ENCODE data around the gene ARRDC1. TPM values are rescaled to one million over a fixed set of nuclear protein-coding genes. Genes with fewer than 3 reads are reported as not detected.

The ARRDC1 gene
- polyA plus RNA-seq, 1 of the 3 experiments (the other 2 are of a cell fraction): 49.7 TPM

DNA sequence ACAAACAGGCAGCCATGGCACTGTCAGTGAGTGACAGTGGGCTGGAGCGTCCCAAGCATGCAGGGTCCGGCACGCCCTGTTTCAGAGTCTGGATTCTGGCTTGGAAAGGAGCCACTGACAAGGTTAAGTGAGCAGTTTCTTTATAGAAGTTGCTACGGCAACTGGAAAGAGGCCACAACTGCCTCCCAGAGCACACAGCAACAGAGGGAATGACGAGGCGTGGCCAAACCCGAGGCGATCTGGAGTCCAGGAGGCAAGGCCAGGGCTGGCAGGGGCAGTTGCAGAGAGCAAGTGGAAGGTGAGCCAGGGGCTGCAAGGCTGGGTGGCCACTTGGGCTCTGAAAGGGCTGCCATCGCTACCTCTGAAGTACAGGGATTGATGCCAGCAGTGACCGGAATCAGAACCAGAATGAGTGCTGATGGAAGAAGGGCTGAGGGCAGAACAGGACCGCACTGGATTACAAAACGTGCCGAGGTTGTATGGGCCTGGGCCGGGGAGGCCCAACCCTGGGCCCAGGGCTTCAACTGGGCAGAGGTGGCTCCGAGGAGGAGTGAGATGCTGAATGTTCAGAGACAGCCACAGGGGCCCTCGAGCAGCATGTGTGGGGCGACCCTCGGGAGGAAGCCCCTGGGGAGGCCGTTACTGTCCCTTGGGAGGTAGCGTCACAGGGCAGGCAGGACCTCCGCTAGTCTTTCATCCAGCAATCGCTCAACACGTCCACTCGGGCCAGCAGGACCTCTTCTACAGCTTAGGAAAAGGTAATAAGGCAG is 49.2 kb upstream of the ARRDC1 start:
- Histone ChIP-seq H3K27ac (ENCODE audit: low read depth in 2 of 2, low read length in 1 of 2) (no peak overlapping the region), H3K4me2 (no peak overlapping the region), H3K36me3 (replicated peaks in 1 of 2; ENCODE audit: control insufficient read depth in 1 of 2, insufficient read depth in 2 of 2, low read length in 1 of 2) (peaks cover 27 to 35% of the 10 kb centered on the region in 2 experiments), H3K4me3 (ENCODE audit: low read depth in 2 of 2, low read length in 1 of 2) (no peak overlapping the region), H4K20me1 (ENCODE audit: insufficient read depth) (no peaks in the 10 kb centered on the region), H3K9me2 (no peaks in the 10 kb centered on the region), H3K79me2 (ENCODE audit: insufficient read depth) (peaks cover 24% of the 10 kb centered on the region), H3K27me3 (ENCODE audit: insufficient read depth) (no peaks in the 10 kb centered on the region), H3K9ac (no peak overlapping the region), H2AFZ (ENCODE audit: low read depth) (no peak overlapping the region), H3K9me3 (no peaks in the 10 kb centered on the region), H3K4me1 (ENCODE audit: control insufficient read depth in 1 of 2, insufficient read depth in 2 of 2, low read depth in 1 of 2, low read length in 1 of 2) (peaks cover 5% of the 10 kb centered on the region in 2 experiments; a peak in 1 of 4 replicates), H3F3A (replicated peaks; ENCODE audit: insufficient read depth) (peaks cover 12% of the 10 kb centered on the region)
- ChIA-PET CTCF (no interaction called here), POLR2A (no interaction called here)
- no peak for TF ChIP-seq GABPA (IDR thresholded peaks at IDR 0.05; ENCODE audit: low read depth)
- TF ChIP-seq TCF12 (IDR thresholded peaks at IDR 0.05): no peak
- no peak for TF ChIP-seq MEF2A (IDR thresholded peaks at IDR 0.05; ENCODE audit: borderline replicate concordance, low read depth)
- no peak for TF ChIP-seq GATA2 (CRISPR knock-in tag; IDR thresholded peaks at IDR 0.05)
- TF ChIP-seq, protein P1, sequence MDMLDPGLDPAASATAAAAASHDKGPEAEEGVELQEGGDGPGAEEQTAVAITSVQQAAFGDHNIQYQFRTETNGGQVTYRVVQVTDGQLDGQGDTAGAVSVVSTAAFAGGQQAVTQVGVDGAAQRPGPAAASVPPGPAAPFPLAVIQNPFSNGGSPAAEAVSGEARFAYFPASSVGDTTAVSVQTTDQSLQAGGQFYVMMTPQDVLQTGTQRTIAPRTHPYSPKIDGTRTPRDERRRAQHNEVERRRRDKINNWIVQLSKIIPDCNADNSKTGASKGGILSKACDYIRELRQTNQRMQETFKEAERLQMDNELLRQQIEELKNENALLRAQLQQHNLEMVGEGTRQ (IDR thresholded peaks at IDR 0.05; ENCODE audit: borderline replicate concordance, low read depth, low read length): no peak
- WGBS (ENCODE audit: low lambda C conversion rate): 95% methylated on average over 18 of the region's 24 CpGs
- no peak for DNase-seq

DNA sequence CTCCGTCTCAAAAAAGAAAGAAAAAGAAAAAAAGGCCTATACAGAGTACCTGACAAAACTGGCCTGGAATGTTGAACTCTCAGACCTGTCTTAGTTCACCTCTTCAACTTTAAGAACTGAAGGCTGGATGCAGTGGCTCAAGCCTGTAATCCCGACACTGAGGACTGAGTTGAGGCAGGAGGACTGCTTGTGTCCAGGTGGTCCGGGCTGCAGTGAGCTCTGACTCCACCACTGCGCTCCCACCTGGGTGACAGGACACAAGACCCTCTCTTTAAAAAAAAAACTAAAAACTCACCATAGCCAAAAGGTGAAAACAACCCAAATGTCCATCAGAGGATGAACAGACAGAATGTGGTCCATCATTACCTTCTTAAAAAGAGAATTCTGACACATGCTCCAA is 47.4 kb upstream of the ARRDC1 start:
- Histone ChIP-seq H3K79me2 (ENCODE audit: insufficient read depth) (peaks cover 12% of the 10 kb centered on the region), H3K27me3 (ENCODE audit: insufficient read depth) (no peaks in the 10 kb centered on the region), H3F3A (replicated peaks; ENCODE audit: insufficient read depth) (peaks cover 8% of the 10 kb centered on the region), H3K36me3 (replicated peaks in 1 of 2; ENCODE audit: control insufficient read depth in 1 of 2, insufficient read depth in 2 of 2, low read length in 1 of 2) (peaks cover 27 to 35% of the 10 kb centered on the region in 2 experiments), H3K4me3 (ENCODE audit: low read depth in 2 of 2, low read length in 1 of 2) (no peak overlapping the region), H4K20me1 (ENCODE audit: insufficient read depth) (no peaks in the 10 kb centered on the region), H3K9ac (no peak overlapping the region), H3K4me2 (no peak overlapping the region), H3K4me1 (ENCODE audit: control insufficient read depth in 1 of 2, insufficient read depth in 2 of 2, low read depth in 1 of 2, low read length in 1 of 2) (no peaks in the 10 kb centered on the region), H2AFZ (ENCODE audit: low read depth) (no peak overlapping the region), H3K27ac (ENCODE audit: low read depth in 2 of 2, low read length in 1 of 2) (no peak overlapping the region), H3K9me3 (no peaks in the 10 kb centered on the region), H3K9me2 (no peaks in the 10 kb centered on the region)
- ChIA-PET CTCF (interaction anchor here (0.8 to 1.8 kb wide), 4 partner anchors 23 to 208 kb away, joined by 3 to 7 read pairs (median 4); no protein-coding TSS in a partner anchor), POLR2A (no interaction called here)
- 100% methylated on average over 4 of the region's 4 CpGs for WGBS (ENCODE audit: low lambda C conversion rate)
- no peak for DNase-seq
- TF ChIP-seq RCOR1 (IDR thresholded peaks at IDR 0.05; ENCODE audit: low read length) (no peak), CHD2 (IDR thresholded peaks at IDR 0.05; ENCODE audit: low read length, partially characterized antibody) (no peak), USF1 (IDR thresholded peaks at IDR 0.05; ENCODE audit: borderline replicate concordance, low read depth) (no peak), EZH2phosphoT487 (IDR thresholded peaks at IDR 0.05; ENCODE audit: borderline replicate concordance, low read depth) (no peak), PBX3 (IDR thresholded peaks at IDR 0.05) (no peak), MEF2A (IDR thresholded peaks at IDR 0.05; ENCODE audit: borderline replicate concordance, low read depth) (no peak), RFX5 (IDR thresholded peaks at IDR 0.05; ENCODE audit: low read length) (no peak), RXRA (IDR thresholded peaks at IDR 0.05; ENCODE audit: borderline replicate concordance, low read depth) (no peak), FOSL2 (IDR thresholded peaks at IDR 0.05; ENCODE audit: borderline replicate concordance, low read depth) (no peak), SIN3A (IDR thresholded peaks at IDR 0.05; ENCODE audit: borderline replicate concordance, low read depth, low read length) (no peak), CTCF (IDR thresholded peaks at IDR 0.05) (no peak), FOXM1 (IDR thresholded peaks at IDR 0.05; ENCODE audit: low read depth) (no peak), FOXJ3 (CRISPR knock-in tag; IDR thresholded peaks at IDR 0.05) (no peak), JUND (IDR thresholded peaks at IDR 0.05) (no peak)
- TF ChIP-seq, protein P2, sequence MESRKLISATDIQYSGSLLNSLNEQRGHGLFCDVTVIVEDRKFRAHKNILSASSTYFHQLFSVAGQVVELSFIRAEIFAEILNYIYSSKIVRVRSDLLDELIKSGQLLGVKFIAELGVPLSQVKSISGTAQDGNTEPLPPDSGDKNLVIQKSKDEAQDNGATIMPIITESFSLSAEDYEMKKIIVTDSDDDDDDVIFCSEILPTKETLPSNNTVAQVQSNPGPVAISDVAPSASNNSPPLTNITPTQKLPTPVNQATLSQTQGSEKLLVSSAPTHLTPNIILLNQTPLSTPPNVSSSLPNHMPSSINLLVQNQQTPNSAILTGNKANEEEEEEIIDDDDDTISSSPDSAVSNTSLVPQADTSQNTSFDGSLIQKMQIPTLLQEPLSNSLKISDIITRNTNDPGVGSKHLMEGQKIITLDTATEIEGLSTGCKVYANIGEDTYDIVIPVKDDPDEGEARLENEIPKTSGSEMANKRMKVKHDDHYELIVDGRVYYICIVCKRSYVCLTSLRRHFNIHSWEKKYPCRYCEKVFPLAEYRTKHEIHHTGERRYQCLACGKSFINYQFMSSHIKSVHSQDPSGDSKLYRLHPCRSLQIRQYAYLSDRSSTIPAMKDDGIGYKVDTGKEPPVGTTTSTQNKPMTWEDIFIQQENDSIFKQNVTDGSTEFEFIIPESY (IDR thresholded peaks at IDR 0.05; ENCODE audit: borderline replicate concordance, low read depth): no peak
- TF ChIP-seq, protein P1 (IDR thresholded peaks at IDR 0.05; ENCODE audit: borderline replicate concordance, low read depth, low read length): no peak
